GM23338 (cell line): Measurements from ENCODE around the gene RNASET2. TPM values are rescaled to one million over a fixed set of nuclear protein-coding genes. Genes with fewer than 3 reads are reported as not detected.

Experiments
- ATAC-seq: fragments of 200-7000 bp; cut with Tn5 transposase; 3 replicates; pipeline ENCODE4 v1.9.1; 2020
- DNase-seq: peaks from one replicate; pipeline ENCODE4 v3.0.0-alpha.2; 2015; ENCODE audit warnings: low spot score
- H2AFZ ChIP-seq: fragments of 200-600 bp; sonication (generic); 2 replicates; pipeline ENCODE4 v1.8.0; 2016; ENCODE audit warnings: antibody characterized with exemption, mild to moderate bottlenecking, moderate library complexity
- H3F3A ChIP-seq: fragments of 200-600 bp; sonication (generic); replicated peaks from 2 replicates; pipeline ENCODE4 v1.8.0; 2017; ENCODE audit warnings: antibody characterized with exemption, mixed run types, low read depth
- H3K27ac ChIP-seq: fragments of 200-600 bp; sonication (generic); 2 replicates; pipeline ENCODE4 v1.6.1; 2016; ENCODE audit warnings: low read depth
- H3K27me3 ChIP-seq: fragments of 200-600 bp; sonication (generic); 2 replicates; pipeline ENCODE4 v1.8.0; 2016; ENCODE audit warnings: mild to moderate bottlenecking, mixed run types, moderate library complexity; ENCODE audit not compliant: insufficient read depth
- H3K36me3 ChIP-seq: fragments of 200-600 bp; sonication (generic); 2 replicates; pipeline ENCODE4 v1.8.0; 2016; ENCODE audit warnings: mild to moderate bottlenecking; ENCODE audit not compliant: insufficient read depth
- H3K4me1 ChIP-seq: fragments of 200-600 bp; sonication (generic); 2 replicates; pipeline ENCODE4 v1.8.0; 2016; ENCODE audit warnings: mild to moderate bottlenecking, moderate library complexity; ENCODE audit not compliant: insufficient read depth
- H3K4me2 ChIP-seq: fragments of 200-600 bp; sonication (generic); 2 replicates; pipeline ENCODE4 v1.7.1; 2017; ENCODE audit warnings: mixed run types
- H3K4me3 ChIP-seq: fragments of 200-600 bp; sonication (generic); 2 replicates; pipeline ENCODE4 v1.6.1; 2016; ENCODE audit warnings: mixed run types
- H3K79me2 ChIP-seq: fragments of 200-600 bp; sonication (generic); replicated peaks from 2 replicates; pipeline ENCODE4 v1.8.0; 2017; ENCODE audit warnings: mild to moderate bottlenecking; ENCODE audit not compliant: insufficient read depth
- H3K9me2 ChIP-seq: fragments of 200-600 bp; sonication (generic); 2 replicates; pipeline ENCODE4 v1.8.0; 2017; ENCODE audit not compliant: insufficient read depth
- H4K20me1 ChIP-seq: fragments of 200-600 bp; sonication (generic); replicated peaks from 2 replicates; pipeline ENCODE4 v1.8.0; 2017; ENCODE audit warnings: mild to moderate bottlenecking; ENCODE audit not compliant: insufficient read depth
- H3K27ac Mint-ChIP-seq: 2 replicates; pipeline ENCODE4 v1.8.0; 2020; ENCODE audit warnings: inconsistent platforms, mild to moderate bottlenecking, moderate library complexity, mixed read lengths
- H3K27me3 Mint-ChIP-seq: 3 replicates; pipeline ENCODE4 v1.8.0; 2022; ENCODE audit warnings: low read depth, mild to moderate bottlenecking, moderate library complexity, mixed read lengths, inconsistent platforms; ENCODE audit not compliant: insufficient read depth, poor library complexity
- H3K36me3 Mint-ChIP-seq: 3 replicates; pipeline ENCODE4 v1.8.0; 2021; ENCODE audit warnings: low read depth, mild to moderate bottlenecking, inconsistent platforms, moderate library complexity, mixed read lengths
- H3K4me1 Mint-ChIP-seq: 3 replicates; pipeline ENCODE4 v1.8.0; 2020; ENCODE audit warnings: mild to moderate bottlenecking, inconsistent platforms, mixed read lengths
- H3K4me3 Mint-ChIP-seq: 3 replicates; pipeline ENCODE4 v1.8.0; 2021; ENCODE audit warnings: moderate library complexity, mild to moderate bottlenecking, inconsistent platforms, mixed read lengths
- H3K9me3 Mint-ChIP-seq: 3 replicates; pipeline ENCODE4 v1.8.0; 2020; ENCODE audit warnings: moderate library complexity, mild to moderate bottlenecking, inconsistent platforms, mixed read lengths
- CTCF ChIP-seq, 2 experiments: fragments of 200-600 bp in 1 of 2; sonication (generic) in 1 of 2; conservative IDR thresholded peaks; 2 replicates each; pipeline versions ENCODE4 v1.5.1 to v1.6.1; 2016 to 2017; ENCODE audit warnings: antibody characterized with exemption in 2 of 2, low read depth in 2 of 2, mild to moderate bottlenecking in 2 of 2, moderate library complexity in 1 of 2
- ETS1 ChIP-seq: IDR thresholded peaks from 2 replicates; pipeline ENCODE4 v1.6.1; 2016; ENCODE audit warnings: antibody characterized with exemption
- POLR2AphosphoS5 ChIP-seq: IDR thresholded peaks from 2 replicates; pipeline ENCODE4 v1.6.1; 2016; ENCODE audit warnings: antibody characterized with exemption, low read depth
- REST ChIP-seq: IDR thresholded peaks from one replicate; pipeline ENCODE4 v1.6.1; 2018; ENCODE audit warnings: antibody characterized with exemption; ENCODE audit not compliant: unreplicated experiment
- STAT1 ChIP-seq: IDR thresholded peaks from one replicate; pipeline ENCODE4 v1.6.1; 2016; ENCODE audit warnings: antibody characterized with exemption; ENCODE audit not compliant: unreplicated experiment
- ZNF331 ChIP-seq: fragments of 250-450 bp; sonication (Bioruptor Pico); IDR thresholded peaks from 2 replicates; pipeline ENCODE4 v1.5.0; 2020; ENCODE audit warnings: low read depth, mild to moderate bottlenecking, moderate library complexity
- ZNF462 ChIP-seq: fragments of 250-450 bp; sonication (Bioruptor Pico); IDR thresholded peaks from 2 replicates; pipeline ENCODE4 v1.5.0; 2020; ENCODE audit warnings: mild to moderate bottlenecking, moderate library complexity
- polyA plus RNA-seq: library from polyadenylated mRNA; unstranded; fragments of >200 nt; fragmentation: Nextera tagmentation; extraction: Ambion mirVana; gene quantifications from 2 replicates; pipeline ENCODE4 v1.2.1, GENCODE V29; 2016
- total RNA-seq: library from RNA; depleted of rRNA; stranded (reverse); fragments of >200 nt; shearing (Covaris generic); gene quantifications from 2 replicates; pipeline ENCODE4 v1.2.3, GENCODE V29; 2014

RNASET2 gene
- total and polyA plus RNA-seq, 2 experiments from 2014 or later = 40.5 to 62.8 TPM

- TF ChIP-seq ETS1 = no peak
- no peak for TF ChIP-seq ZNF331 (CRISPR knock-in tag)
- no peaks in the 10 kb centered on the region for H3K27me3 ChIP-seq
- Mint-ChIP-seq H3K9me3 (peaks cover 8% of the 10 kb centered on the region), H3K27ac (peak overlapping the region; percentile 50; the same call in 1 of the 2 replicates), H3K36me3 (peaks cover 46% of the 10 kb centered on the region), H3K27me3 (peaks cover 2% of the 10 kb centered on the region), H3K4me1 (peaks cover 30% of the 10 kb centered on the region), H3K4me3 (no peak overlapping the region)
- H3K4me2 ChIP-seq = no peak overlapping the region
- ATAC-seq (no peak), DNase-seq (no peak)
- peaks cover 3% of the 10 kb centered on the region for H4K20me1 ChIP-seq
- H3K27ac ChIP-seq = no peak overlapping the region
- peaks cover 48% of the 10 kb centered on the region for H3K79me2 ChIP-seq
- H3K4me1 ChIP-seq = peaks cover 26% of the 10 kb centered on the region
- no peaks in the 10 kb centered on the region for H3K36me3 ChIP-seq
- H3F3A ChIP-seq = no peaks in the 10 kb centered on the region
- H2AFZ ChIP-seq = no peak overlapping the region
- 0 out of 2 replicates have a peak, but pooled peaks cover 8% of the 10 kb centered on the region for H3K9me2 ChIP-seq
- no peak overlapping the region for H3K4me3 ChIP-seq
These were observed 31.1 kb upstream of the RNASET2 start for GRCh38 chr6:166987448-166987847.

GRCh38 chr6:166980738-166981137 is 24.4 kb upstream of the RNASET2 start:
- TF ChIP-seq STAT1 (no peak), ETS1 (no peak), REST (no peak), CTCF (conservative IDR thresholded peaks at IDR 0.05; ENCODE audit: low read depth in 2 of 2) (no peak), ZNF462 (CRISPR knock-in tag) (no peak), POLR2AphosphoS5 (no peak)
- Mint-ChIP-seq H3K36me3 (peaks cover 53% of the 10 kb centered on the region), H3K4me3 (no peak overlapping the region), H3K27me3 (peaks cover 2% of the 10 kb centered on the region), H3K9me3 (peaks cover 8% of the 10 kb centered on the region), H3K4me1 (no peaks in the 10 kb centered on the region), H3K27ac (no peak overlapping the region)
- Histone ChIP-seq H3K9me2 (0 out of 2 replicates have a peak, but pooled peaks cover 4% of the 10 kb centered on the region), H2AFZ (no peak overlapping the region), H3F3A (peaks cover 5% of the 10 kb centered on the region; the same call in 1 of the 2 replicates), H3K4me3 (no peak overlapping the region), H3K4me2 (no peak overlapping the region), H3K4me1 (no peaks in the 10 kb centered on the region), H3K79me2 (peaks cover 18% of the 10 kb centered on the region), H3K36me3 (no peaks in the 10 kb centered on the region), H3K27me3 (no peaks in the 10 kb centered on the region), H4K20me1 (no peaks in the 10 kb centered on the region; the same call in none of the 2 replicates), H3K27ac (no peak overlapping the region)
- ATAC-seq (no peak), DNase-seq (no peak)
